Activated CD8-positive, alpha-beta T cell treated with anti-CD3 and anti-CD28 coated beads for 36 hours (primary cell): ENCODE data around the gene CD4. TPM values are rescaled to one million over a fixed set of nuclear protein-coding genes. Genes with fewer than 3 reads are reported as not detected.

Source experiments
- ATAC-seq: fragments of 200-7000 bp; cut with Tn5 transposase; one replicate; pipeline ENCODE4 v1.10.0; 2021; ENCODE audit warnings: mild to moderate bottlenecking, moderate library complexity
- CTCF ChIA-PET: fragments of 350-600 bp; sonication (Branson Sonifier 250); formaldehyde crosslinking; loops from one replicate; lab custom pipeline; 2021; ENCODE audit warnings: antibody characterized with exemption; lab: Charles Lee
- POLR2A ChIA-PET: fragments of 350-600 bp; sonication (Branson Sonifier 250); formaldehyde crosslinking; loops from one replicate; lab custom pipeline; 2021; ENCODE audit warnings: antibody characterized with exemption; lab: Charles Lee
- DNase-seq: peaks from one replicate; pipeline ENCODE4 v3.0.0-alpha.2; 2020
- H3K27ac Mint-ChIP-seq: one replicate; pipeline ENCODE4 v1.8.0; 2021; ENCODE audit warnings: mild to moderate bottlenecking, mixed read lengths
- H3K27me3 Mint-ChIP-seq: one replicate; pipeline ENCODE4 v1.8.0; 2021; ENCODE audit warnings: mixed read lengths
- H3K36me3 Mint-ChIP-seq: one replicate; pipeline ENCODE4 v1.8.0; 2021; ENCODE audit warnings: low read depth, mixed read lengths
- H3K4me1 Mint-ChIP-seq: one replicate; pipeline ENCODE4 v1.8.0; 2021; ENCODE audit warnings: low read depth, mixed read lengths
- H3K4me3 Mint-ChIP-seq: one replicate; pipeline ENCODE4 v1.8.0; 2021; ENCODE audit warnings: mild to moderate bottlenecking, moderate library complexity, mixed read lengths
- H3K9me3 Mint-ChIP-seq: one replicate; pipeline ENCODE4 v1.8.0; 2021; ENCODE audit warnings: mixed read lengths
- CTCF ChIP-seq: fragments of 200-600 bp; IDR thresholded peaks from one replicate; pipeline ENCODE4 v1.8.0; 2022; ENCODE audit warnings: antibody characterized with exemption, mild to moderate bottlenecking
- intact Hi-C: fragments of 100-400 bp; cut with micrococcal nuclease; formaldehyde crosslinking; loops from one replicate; pipeline ENCODE4 v1.10.0; 2022
- total RNA-seq, 2 experiments: library from RNA; stranded (reverse); gene quantifications; one replicate each; pipeline ENCODE4 v1.2.3, GENCODE V29; 2021

CD4 gene
- total RNA-seq, 2 experiments from 2014 or later, result 11.1 to 14.1 TPM

GRCh38 chr12:6772331-6772695 is 17.0 kb upstream of the CD4 start, which contains the start of gene LAG3:
Gene LAG3 (plus strand): TSS chr12:6772520. CDS start chr12:6772853, 333 bp downstream.
- no peaks in the 10 kb centered on the region for H3K9me3 Mint-ChIP-seq
- peak within 1 kb of the TSS; percentile 89 for H3K4me3 Mint-ChIP-seq
- POLR2A ChIA-PET, result interaction anchor here (0.9 to 2.2 kb wide), 10 partner anchors 13 to 171 kb away, joined by 3 to 11 read pairs (median 4); partner anchors contain the start of genes C12orf57, COPS7A, MLF2 and RNU7-1

GRCh38 chr12:6772726-6773589 is 16.4 kb upstream of the CD4 start:
- ATAC-seq (no peak), DNase-seq (no peak)
- Mint-ChIP-seq H3K27me3 (peaks cover 3% of the 10 kb centered on the region), H3K27ac (peak overlapping the region; percentile 87), H3K4me1 (peaks cover 66% of the 10 kb centered on the region), H3K36me3 (peaks cover 68% of the 10 kb centered on the region), H3K9me3 (no peaks in the 10 kb centered on the region), H3K4me3 (peak overlapping the region; percentile 89)
- no peak for TF ChIP-seq CTCF
- intact Hi-C loops, result no loop called here
- ChIA-PET POLR2A (interaction anchor here (0.9 to 3.8 kb wide), 10 partner anchors 13 to 171 kb away, joined by 3 to 31 read pairs (median 5); partner anchors contain the start of genes C12orf57, COPS7A, MLF2 and RNU7-1), CTCF (interaction anchor here (1.4 to 5.8 kb wide), 4 partner anchors 9 to 53 kb away, joined by 3 to 77 read pairs (median 6); partner anchors contain the start of gene MLF2)

More at GRCh38 chr12:6772331-6772695, 17.0 kb upstream of the CD4 start, which contains the start of gene LAG3:
- intact Hi-C loops, result no loop called here
- Mint-ChIP-seq H3K36me3 (peaks cover 65% of the 10 kb centered on the region), H3K27ac (peak within 1 kb of the TSS; percentile 87), H3K27me3 (peaks cover 7% of the 10 kb centered on the region), H3K4me1 (peaks cover 63% of the 10 kb centered on the region)
- no peak for TF ChIP-seq CTCF
- ATAC-seq (peak; percentile 33), DNase-seq (peak; percentile 84)
- CTCF ChIA-PET, result interaction anchor here (1.3 to 5.8 kb wide), 5 partner anchors 8 to 53 kb away, joined by 3 to 77 read pairs (median 4); partner anchors contain the start of genes COPS7A and MLF2

GRCh38 chr12:6773590-6774351 is 15.6 kb upstream of the CD4 start:
- Mint-ChIP-seq H3K9me3 (no peaks in the 10 kb centered on the region), H3K27ac (peak overlapping the region; percentile 95), H3K4me1 (peaks cover 70% of the 10 kb centered on the region), H3K27me3 (peaks cover 1% of the 10 kb centered on the region), H3K36me3 (peaks cover 76% of the 10 kb centered on the region), H3K4me3 (peak overlapping the region; percentile 89)
- ChIA-PET CTCF (interaction anchor here (0.6 to 5.8 kb wide), 7 partner anchors 9 to 63 kb away, joined by 3 to 77 read pairs (median 4); partner anchors contain the start of gene MLF2), POLR2A (interaction anchor here (0.6 to 3.8 kb wide), 15 partner anchors 8 to 239 kb away, joined by 3 to 31 read pairs (median 3); partner anchors contain the start of genes C12orf57, COPS7A, MLF2 and PTMS)
- peak; percentile 93 for DNase-seq
- intact Hi-C loops, result no loop called here
- no peak for TF ChIP-seq CTCF
- ATAC-seq, result peak; percentile 25

- no peak for TF ChIP-seq CTCF
- POLR2A ChIA-PET, result interaction anchor here (0.5 to 3.8 kb wide), 18 partner anchors 9 to 240 kb away, joined by 3 to 31 read pairs (median 3); partner anchors contain the start of genes C12orf57, COPS7A, MLF2 and PTMS
- Mint-ChIP-seq H3K36me3 (peaks cover 77% of the 10 kb centered on the region), H3K27ac (peak overlapping the region; percentile 95), H3K9me3 (no peaks in the 10 kb centered on the region), H3K27me3 (no peaks in the 10 kb centered on the region), H3K4me3 (peak overlapping the region; percentile 89), H3K4me1 (peaks cover 72% of the 10 kb centered on the region)
- DNase-seq (peak; percentile 86), ATAC-seq (peak; percentile 66)
- intact Hi-C loops, result no loop called here
- CTCF ChIA-PET, result interaction anchor here (1.0 to 5.8 kb wide), 7 partner anchors 8 to 62 kb away, joined by 3 to 77 read pairs (median 4); partner anchors contain the start of genes MLF2 and PTMS
Observed at GRCh38 chr12:6774499-6775062, 14.7 kb upstream of the CD4 start.
